ENCODE data around the gene HBE1. TPM values are rescaled to one million over a fixed set of nuclear protein-coding genes. Genes with fewer than 3 reads are reported as not detected.

HBE1 gene
- total RNA-seq, 4 donors from 2014 or later, result not detected

GRCh38 chr11:5246772-5247471 is 22.8 kb downstream of the HBE1 start:
- WGBS, result 73% methylated on average over 6 of the region's 6 CpGs
- intact Hi-C loops (cut with DNase I), result no loop called here
- H3K36me3 ChIP-seq, result no peaks in the 10 kb centered on the region
- H3K4me1 ChIP-seq, result no peaks in the 10 kb centered on the region
- no peak for TF ChIP-seq POLR2A (IDR thresholded peaks at IDR 0.05; ENCODE audit: low read depth)
- no peak for TF ChIP-seq EP300 (IDR thresholded peaks at IDR 0.05)
- no peak for TF ChIP-seq POLR2AphosphoS5 (IDR thresholded peaks at IDR 0.05)
- TF ChIP-seq CTCF (IDR thresholded peaks at IDR 0.05), result no peak
- no peak for DNase-seq (ENCODE audit: extremely low spot score)
- H3K9me3 ChIP-seq, result no peaks in the 10 kb centered on the region
- H3K27me3 ChIP-seq, result no peaks in the 10 kb centered on the region
- no peak overlapping the region for H3K4me3 ChIP-seq
- H3K27ac ChIP-seq (replicated peaks in 1 of 4), result no peak overlapping the region

GRCh38 chr11:5245155-5245554 is 24.6 kb downstream of the HBE1 start:
- H3K9me3 ChIP-seq, result no peaks in the 10 kb centered on the region
- no peaks in the 10 kb centered on the region for H3K27me3 ChIP-seq
- H3K36me3 ChIP-seq, result no peaks in the 10 kb centered on the region
- no peak overlapping the region for H3K4me3 ChIP-seq
- WGBS, result 83% methylated on average over 2 of the region's 2 CpGs
- H3K27ac ChIP-seq (replicated peaks in 1 of 4), result no peak overlapping the region
- TF ChIP-seq POLR2A (IDR thresholded peaks at IDR 0.05; ENCODE audit: low read depth) (no peak), CTCF (IDR thresholded peaks at IDR 0.05) (no peak), EP300 (IDR thresholded peaks at IDR 0.05) (no peak), POLR2AphosphoS5 (IDR thresholded peaks at IDR 0.05) (no peak)
- no peak for DNase-seq (ENCODE audit: extremely low spot score)
- intact Hi-C loops (cut with DNase I), result no loop called here
- no peaks in the 10 kb centered on the region for H3K4me1 ChIP-seq

GRCh38 chr11:5243816-5244180 is 25.9 kb downstream of the HBE1 start:
- DNase-seq (ENCODE audit: extremely low spot score), result no peak
- H3K27ac ChIP-seq (replicated peaks in 1 of 4), result no peak overlapping the region
- H3K9me3 ChIP-seq, result no peaks in the 10 kb centered on the region
- no peaks in the 10 kb centered on the region for H3K4me1 ChIP-seq
- intact Hi-C loops (cut with DNase I), result no loop called here
- H3K27me3 ChIP-seq, result no peaks in the 10 kb centered on the region
- TF ChIP-seq POLR2AphosphoS5 (IDR thresholded peaks at IDR 0.05) (no peak), POLR2A (IDR thresholded peaks at IDR 0.05; ENCODE audit: low read depth) (no peak), CTCF (IDR thresholded peaks at IDR 0.05) (no peak), EP300 (IDR thresholded peaks at IDR 0.05) (no peak)
- 79% methylated on average over 4 of the region's 4 CpGs for WGBS
- no peak overlapping the region for H3K4me3 ChIP-seq
- H3K36me3 ChIP-seq, result no peaks in the 10 kb centered on the region

GRCh38 chr11:5242933-5243815 is 26.6 kb downstream of the HBE1 start:
- TF ChIP-seq POLR2A (IDR thresholded peaks at IDR 0.05; ENCODE audit: low read depth) (no peak), CTCF (IDR thresholded peaks at IDR 0.05) (no peak), POLR2AphosphoS5 (IDR thresholded peaks at IDR 0.05) (no peak)
- WGBS, result 69% methylated on average over 7 of the region's 7 CpGs

More at GRCh38 chr11:5242933-5243815, 26.6 kb downstream of the HBE1 start:
- no peaks in the 10 kb centered on the region for H3K27me3 ChIP-seq
- H3K9me3 ChIP-seq, result no peaks in the 10 kb centered on the region
- H3K27ac ChIP-seq (replicated peaks in 1 of 4), result no peak overlapping the region
- H3K4me1 ChIP-seq, result no peaks in the 10 kb centered on the region
- H3K36me3 ChIP-seq, result no peaks in the 10 kb centered on the region
- intact Hi-C loops (cut with DNase I), result no loop called here
- H3K4me3 ChIP-seq, result no peak overlapping the region
- no peak for DNase-seq (ENCODE audit: extremely low spot score)
